ENCODE data around the gene PSMA6. TPM values are rescaled to one million over a fixed set of nuclear protein-coding genes. Genes with fewer than 3 reads are reported as not detected.

Gene PSMA6
- polyA plus RNA-seq, 1 donor (not counting 4 experiments of a cell fraction or from before 2014, with no cell fraction given): 326 TPM

DNA sequence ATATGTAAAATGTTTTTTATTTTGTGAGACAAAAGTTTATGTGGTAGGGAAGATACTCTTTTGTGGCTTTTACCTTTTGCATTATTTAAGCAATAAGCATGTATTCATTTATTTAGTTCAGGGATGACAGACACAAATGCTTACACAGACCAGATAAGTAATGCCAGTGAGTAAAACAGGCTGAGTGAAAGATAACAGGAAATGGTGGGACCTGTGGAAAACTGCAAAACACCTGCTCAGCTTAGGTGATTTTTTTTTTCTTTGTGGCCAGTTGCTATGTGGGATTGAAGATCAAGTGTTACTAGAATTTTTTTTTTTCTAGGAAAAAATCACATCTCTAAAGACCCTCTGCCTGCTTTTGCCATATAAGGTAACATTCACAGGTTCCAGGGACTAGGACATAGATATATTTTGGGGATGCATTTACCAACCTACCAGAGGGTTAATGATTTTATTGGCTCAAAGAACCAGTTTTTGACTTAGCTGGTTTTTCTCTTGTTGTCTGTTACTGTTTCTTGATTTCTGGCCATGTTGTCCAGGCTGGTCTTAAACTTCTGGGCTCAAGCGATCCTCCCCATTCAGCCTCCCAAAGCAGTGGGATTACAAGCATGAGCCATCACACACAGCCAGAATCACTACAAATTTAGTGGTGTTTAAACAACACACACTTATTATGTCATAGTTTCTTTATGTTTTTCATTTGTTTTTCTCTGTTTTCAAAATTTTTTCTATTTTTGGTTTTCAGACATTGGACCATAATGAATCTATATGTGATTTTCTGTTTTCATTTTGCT lies 9.8 kb downstream of the PSMA6 start:
- peaks cover 100% of the 10 kb centered on the region for H3K79me2 ChIP-seq (ENCODE audit: control insufficient read depth, insufficient read depth, low read length)
- dilution Hi-C loops (cut with MboI; ENCODE audit: extremely low pct_ligation_motif_present, low sequenced_read_pairs): no loop called here
- peaks cover 14% of the 10 kb centered on the region for H3K4me1 ChIP-seq (ENCODE audit: control insufficient read depth, extremely low read depth, insufficient read depth, low read length)
- H3K36me3 ChIP-seq (ENCODE audit: control insufficient read depth in 2 of 2, extremely low read depth in 1 of 2, insufficient read depth in 2 of 2, low read length in 2 of 2): peaks cover 2 to 3% of the 10 kb centered on the region in 2 experiments
- DNase-seq (ENCODE audit: low read depth, low spot score) (no peak), FAIRE-seq (no peak)
- H3K9me1 ChIP-seq (ENCODE audit: control insufficient read depth, extremely low read depth, insufficient read depth, low read length): no peaks in the 10 kb centered on the region
- TF ChIP-seq, protein P1, sequence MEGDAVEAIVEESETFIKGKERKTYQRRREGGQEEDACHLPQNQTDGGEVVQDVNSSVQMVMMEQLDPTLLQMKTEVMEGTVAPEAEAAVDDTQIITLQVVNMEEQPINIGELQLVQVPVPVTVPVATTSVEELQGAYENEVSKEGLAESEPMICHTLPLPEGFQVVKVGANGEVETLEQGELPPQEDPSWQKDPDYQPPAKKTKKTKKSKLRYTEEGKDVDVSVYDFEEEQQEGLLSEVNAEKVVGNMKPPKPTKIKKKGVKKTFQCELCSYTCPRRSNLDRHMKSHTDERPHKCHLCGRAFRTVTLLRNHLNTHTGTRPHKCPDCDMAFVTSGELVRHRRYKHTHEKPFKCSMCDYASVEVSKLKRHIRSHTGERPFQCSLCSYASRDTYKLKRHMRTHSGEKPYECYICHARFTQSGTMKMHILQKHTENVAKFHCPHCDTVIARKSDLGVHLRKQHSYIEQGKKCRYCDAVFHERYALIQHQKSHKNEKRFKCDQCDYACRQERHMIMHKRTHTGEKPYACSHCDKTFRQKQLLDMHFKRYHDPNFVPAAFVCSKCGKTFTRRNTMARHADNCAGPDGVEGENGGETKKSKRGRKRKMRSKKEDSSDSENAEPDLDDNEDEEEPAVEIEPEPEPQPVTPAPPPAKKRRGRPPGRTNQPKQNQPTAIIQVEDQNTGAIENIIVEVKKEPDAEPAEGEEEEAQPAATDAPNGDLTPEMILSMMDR (optimal IDR thresholded peaks at IDR 0.05 in 1 of 3, IDR thresholded peaks at IDR 0.05 in 1 of 3, conservative IDR thresholded peaks at IDR 0.05 in 1 of 3; ENCODE audit: extremely low read depth in 1 of 3, insufficient read depth in 2 of 3, low read length in 3 of 3): no peak
- no peak for TF ChIP-seq EZH2 (IDR thresholded peaks at IDR 0.05; ENCODE audit: low read length)
- no peak overlapping the region for H3K9ac ChIP-seq (ENCODE audit: control insufficient read depth, extremely low read depth, insufficient read depth, low read length)
- H3K27ac ChIP-seq (ENCODE audit: control insufficient read depth, insufficient read depth, low read length): no peak overlapping the region
- H3K27me3 ChIP-seq (ENCODE audit: control insufficient read depth, extremely low read depth, insufficient read depth, low read length): no peaks in the 10 kb centered on the region
- H4K20me1 ChIP-seq (ENCODE audit: control insufficient read depth, extremely low read depth, insufficient read depth, low read length): no peaks in the 10 kb centered on the region
- H3K4me3 ChIP-seq (ENCODE audit: control insufficient read depth in 2 of 3, extremely low read depth in 1 of 3, insufficient read depth in 2 of 3, low read depth in 1 of 3, low read length in 3 of 3): no peak overlapping the region
- H3K9me3 ChIP-seq (ENCODE audit: control insufficient read depth, low read depth, low read length): no peaks in the 10 kb centered on the region
- H3K4me2 ChIP-seq (ENCODE audit: control insufficient read depth, extremely low read depth, insufficient read depth, low read depth, low read length): no peak overlapping the region
- no peak overlapping the region for H2AFZ ChIP-seq (ENCODE audit: control insufficient read depth, low read length)

GRCh38 chr14:35303149-35303935 lies 11.2 kb downstream of the PSMA6 start:
- Histone ChIP-seq H3K4me2 (ENCODE audit: control insufficient read depth, extremely low read depth, insufficient read depth, low read depth, low read length) (no peak overlapping the region), H3K27me3 (ENCODE audit: control insufficient read depth, extremely low read depth, insufficient read depth, low read length) (no peaks in the 10 kb centered on the region), H3K4me1 (ENCODE audit: control insufficient read depth, extremely low read depth, insufficient read depth, low read length) (peaks cover 14% of the 10 kb centered on the region), H4K20me1 (ENCODE audit: control insufficient read depth, extremely low read depth, insufficient read depth, low read length) (no peaks in the 10 kb centered on the region), H3K79me2 (ENCODE audit: control insufficient read depth, insufficient read depth, low read length) (peaks cover 96% of the 10 kb centered on the region), H3K9me1 (ENCODE audit: control insufficient read depth, extremely low read depth, insufficient read depth, low read length) (no peaks in the 10 kb centered on the region), H3K36me3 (ENCODE audit: control insufficient read depth in 2 of 2, extremely low read depth in 1 of 2, insufficient read depth in 2 of 2, low read length in 2 of 2) (peaks cover 0 to 2% of the 10 kb centered on the region in 2 experiments), H3K9ac (ENCODE audit: control insufficient read depth, extremely low read depth, insufficient read depth, low read length) (no peak overlapping the region), H3K9me3 (ENCODE audit: control insufficient read depth, low read depth, low read length) (no peaks in the 10 kb centered on the region), H2AFZ (ENCODE audit: control insufficient read depth, low read length) (no peak overlapping the region), H3K27ac (ENCODE audit: control insufficient read depth, insufficient read depth, low read length) (no peak overlapping the region), H3K4me3 (ENCODE audit: control insufficient read depth in 2 of 3, extremely low read depth in 1 of 3, insufficient read depth in 2 of 3, low read depth in 1 of 3, low read length in 3 of 3) (no peak overlapping the region)
- TF ChIP-seq, protein P1 (optimal IDR thresholded peaks at IDR 0.05 in 1 of 3, IDR thresholded peaks at IDR 0.05 in 1 of 3, conservative IDR thresholded peaks at IDR 0.05 in 1 of 3; ENCODE audit: extremely low read depth in 1 of 3, insufficient read depth in 2 of 3, low read length in 3 of 3): no peak
- no peak for TF ChIP-seq EZH2 (IDR thresholded peaks at IDR 0.05; ENCODE audit: low read length)
- DNase-seq (ENCODE audit: low read depth, low spot score) (no peak), FAIRE-seq (no peak)
- dilution Hi-C loops (cut with MboI; ENCODE audit: extremely low pct_ligation_motif_present, low sequenced_read_pairs): no loop called here
